ENCODE results near the gene SREBF1. TPM values are rescaled to one million over a fixed set of nuclear protein-coding genes. Genes with fewer than 3 reads are reported as not detected.

The SREBF1 gene
- total RNA-seq, 4 donors from 2014 or later = 118 to 226 (median 185) TPM

DNA sequence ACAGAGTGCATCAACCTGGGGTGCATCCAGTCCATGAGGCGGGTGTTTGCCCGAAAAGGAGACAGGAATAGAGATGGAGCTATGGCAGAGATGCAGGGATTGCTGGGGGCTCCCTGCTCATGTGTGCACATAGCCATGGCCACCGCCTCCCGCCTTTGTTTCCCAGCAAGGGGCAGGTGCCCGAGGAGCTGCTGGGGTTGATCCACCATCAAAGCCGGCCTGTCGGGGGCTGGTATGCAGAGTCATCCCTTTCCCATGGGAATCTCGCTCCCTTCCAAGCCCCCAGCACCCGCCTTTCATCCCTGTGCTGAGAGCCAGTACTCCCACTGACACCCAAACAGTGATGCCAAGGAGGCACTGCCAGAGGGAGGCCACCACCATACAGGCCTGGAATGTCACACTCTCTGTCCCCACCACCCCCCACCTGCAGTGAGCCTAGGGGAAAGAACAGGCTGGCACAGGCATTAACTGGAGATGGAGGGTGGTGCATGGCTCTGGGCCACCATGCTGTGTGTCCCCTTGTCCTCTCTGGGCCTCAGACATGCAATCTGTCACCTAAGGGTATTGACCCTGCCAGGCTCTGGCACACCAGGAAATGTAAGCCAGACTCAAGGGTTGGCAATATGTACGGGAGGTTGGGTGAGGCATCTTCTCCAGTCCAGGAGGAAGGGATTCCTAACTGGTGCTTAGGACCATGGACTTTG is 65.1 kb downstream of the SREBF1 start:
- no peak for DNase-seq
- Histone ChIP-seq H3K27ac (no peak overlapping the region), H3K27me3 (no peaks in the 10 kb centered on the region), H3K4me3 (no peak overlapping the region), H3K36me3 (no peaks in the 10 kb centered on the region), H3K9me3 (no peaks in the 10 kb centered on the region), H3K4me1 (peaks cover 0 to 29% (median 2%) of the 10 kb centered on the region in 4 donors)
- TF ChIP-seq, protein P1, sequence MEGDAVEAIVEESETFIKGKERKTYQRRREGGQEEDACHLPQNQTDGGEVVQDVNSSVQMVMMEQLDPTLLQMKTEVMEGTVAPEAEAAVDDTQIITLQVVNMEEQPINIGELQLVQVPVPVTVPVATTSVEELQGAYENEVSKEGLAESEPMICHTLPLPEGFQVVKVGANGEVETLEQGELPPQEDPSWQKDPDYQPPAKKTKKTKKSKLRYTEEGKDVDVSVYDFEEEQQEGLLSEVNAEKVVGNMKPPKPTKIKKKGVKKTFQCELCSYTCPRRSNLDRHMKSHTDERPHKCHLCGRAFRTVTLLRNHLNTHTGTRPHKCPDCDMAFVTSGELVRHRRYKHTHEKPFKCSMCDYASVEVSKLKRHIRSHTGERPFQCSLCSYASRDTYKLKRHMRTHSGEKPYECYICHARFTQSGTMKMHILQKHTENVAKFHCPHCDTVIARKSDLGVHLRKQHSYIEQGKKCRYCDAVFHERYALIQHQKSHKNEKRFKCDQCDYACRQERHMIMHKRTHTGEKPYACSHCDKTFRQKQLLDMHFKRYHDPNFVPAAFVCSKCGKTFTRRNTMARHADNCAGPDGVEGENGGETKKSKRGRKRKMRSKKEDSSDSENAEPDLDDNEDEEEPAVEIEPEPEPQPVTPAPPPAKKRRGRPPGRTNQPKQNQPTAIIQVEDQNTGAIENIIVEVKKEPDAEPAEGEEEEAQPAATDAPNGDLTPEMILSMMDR (IDR thresholded peaks at IDR 0.05) = no peak
- TF ChIP-seq POLR2A (IDR thresholded peaks at IDR 0.05) = no peak

- H3K9me3 ChIP-seq = no peaks in the 10 kb centered on the region
- DNase-seq = no peak
- H3K4me1 ChIP-seq = peaks cover 0 to 38% (median 5%) of the 10 kb centered on the region in 4 donors
- H3K4me3 ChIP-seq = no peak overlapping the region
- TF ChIP-seq, protein P1 (IDR thresholded peaks at IDR 0.05) = no peak
- no peak for TF ChIP-seq POLR2A (IDR thresholded peaks at IDR 0.05)
- no peaks in the 10 kb centered on the region for H3K36me3 ChIP-seq
- H3K27me3 ChIP-seq = no peaks in the 10 kb centered on the region
- peak overlapping the region in 3 of 4 donors; percentile 10 to 47 (median 38) for H3K27ac ChIP-seq
These were observed 66.1 kb downstream of the SREBF1 start for GRCh38 chr17:17770632-17771044.

DNA sequence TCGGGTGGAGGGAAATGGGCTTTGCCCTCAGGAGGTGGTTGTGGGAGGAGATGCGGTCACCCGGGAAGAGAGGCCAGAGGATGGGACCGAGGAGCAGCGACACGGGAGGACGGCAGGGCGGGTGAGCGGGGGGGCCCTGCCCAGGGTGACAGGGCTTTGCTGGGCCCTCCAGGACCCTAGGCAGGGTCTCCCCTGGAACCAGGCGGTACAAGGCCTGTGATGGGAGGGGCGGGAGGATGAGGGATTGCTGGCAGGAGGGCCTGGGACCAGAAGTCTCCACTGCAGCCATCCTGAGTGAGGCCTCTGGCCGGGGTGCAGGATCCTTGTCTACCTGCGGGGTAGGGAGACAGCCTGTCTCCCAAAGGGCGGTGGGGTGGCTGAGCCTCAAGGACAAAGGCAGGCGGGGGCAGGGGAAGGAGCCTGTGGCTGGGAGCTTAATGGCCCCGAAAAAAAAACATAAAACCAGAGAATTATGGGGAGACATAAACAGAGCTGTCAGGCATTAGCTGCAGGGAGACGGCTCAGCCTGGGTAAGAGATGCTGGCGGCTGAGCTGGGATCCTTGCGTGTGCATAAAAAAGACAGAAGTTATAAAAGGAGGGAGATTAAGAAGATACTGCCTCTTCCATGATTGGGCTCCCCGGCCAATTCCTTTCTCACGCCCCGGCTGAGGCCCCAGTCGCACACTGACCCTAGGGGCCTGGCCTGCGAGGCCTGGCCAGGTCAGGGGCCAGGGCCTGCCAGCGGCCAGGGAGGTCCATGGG is 66.7 kb downstream of the SREBF1 start:
- no peaks in the 10 kb centered on the region for H3K27me3 ChIP-seq
- peak overlapping the region in 3 of 4 donors; percentile 10 to 47 (median 38) for H3K27ac ChIP-seq
- H3K4me3 ChIP-seq = no peak overlapping the region
- H3K9me3 ChIP-seq = no peaks in the 10 kb centered on the region
- TF ChIP-seq POLR2A (IDR thresholded peaks at IDR 0.05) = no peak
- TF ChIP-seq, protein P1 (IDR thresholded peaks at IDR 0.05) = no peak
- H3K36me3 ChIP-seq = no peaks in the 10 kb centered on the region
- no peak for DNase-seq
- H3K4me1 ChIP-seq = peaks cover 0 to 38% (median 7%) of the 10 kb centered on the region in 4 donors

GRCh38 chr17:17768424-17769088 is 68.2 kb downstream of the SREBF1 start:
- peaks cover 0 to 31% (median 7%) of the 10 kb centered on the region in 4 donors for H3K4me1 ChIP-seq
- no peaks in the 10 kb centered on the region for H3K36me3 ChIP-seq
- no peaks in the 10 kb centered on the region for H3K9me3 ChIP-seq
- no peaks in the 10 kb centered on the region for H3K27me3 ChIP-seq
- no peak overlapping the region for H3K27ac ChIP-seq
- no peak for TF ChIP-seq POLR2A (IDR thresholded peaks at IDR 0.05)
- TF ChIP-seq, protein P1 (IDR thresholded peaks at IDR 0.05) = no peak
- no peak for DNase-seq
- no peak overlapping the region for H3K4me3 ChIP-seq

DNA sequence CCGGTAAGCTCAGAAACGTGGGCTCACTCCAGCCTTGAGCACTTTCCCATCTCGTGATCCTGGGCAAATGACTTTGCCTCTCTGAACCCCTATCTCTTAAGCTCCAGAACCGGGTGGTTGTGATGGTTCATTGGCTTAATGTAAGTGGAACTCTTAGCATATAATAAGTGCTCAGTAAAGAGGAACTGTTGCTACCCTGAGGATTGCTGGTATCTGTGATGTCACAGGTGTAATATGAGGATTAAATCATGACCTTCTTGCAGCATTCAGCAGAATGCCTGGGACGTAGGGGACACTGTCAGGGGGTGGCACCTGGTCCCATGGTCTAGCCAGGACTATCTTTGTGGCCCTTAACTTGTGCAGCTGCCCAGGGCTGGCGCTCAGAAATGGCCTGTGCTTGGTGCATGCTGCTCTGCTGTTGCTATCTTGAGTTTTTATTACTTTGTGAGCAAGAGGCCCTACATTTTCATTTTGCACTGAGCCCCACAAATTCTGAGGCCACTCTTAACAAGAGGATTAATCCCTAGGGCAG is 68.8 kb downstream of the SREBF1 start:
- no peak overlapping the region for H3K27ac ChIP-seq
- H3K27me3 ChIP-seq = no peaks in the 10 kb centered on the region

More for the DNA sequence above, 68.8 kb downstream of the SREBF1 start:
- Histone ChIP-seq H3K4me3 (no peak overlapping the region), H3K4me1 (peaks cover 0 to 31% (median 7%) of the 10 kb centered on the region in 4 donors), H3K36me3 (no peaks in the 10 kb centered on the region), H3K9me3 (no peaks in the 10 kb centered on the region)
- no peak for TF ChIP-seq POLR2A (IDR thresholded peaks at IDR 0.05)
- TF ChIP-seq, protein P1 (IDR thresholded peaks at IDR 0.05) = no peak
- no peak for DNase-seq
